ENCODE results near the gene GCN1.

GRCh38 chr12:120168337-120168736 lies 26.2 kb downstream of the GCN1 start:
- no peak for TF ChIP-seq POLR2A (IDR thresholded peaks at IDR 0.05; ENCODE audit: low read depth, low read length)
- TF ChIP-seq TAF1 (IDR thresholded peaks at IDR 0.05; ENCODE audit: borderline replicate concordance, low read depth, low read length), result no peak

Measured in GM12892 (cell line).